22Rv1 (cell line): ENCODE results near the gene GPR156.

ENCODE experiments used
- H3K27ac ChIP-seq: fragments of 450-650 bp; 2 replicates; pipeline ENCODE4 v1.5.1; 2017
- ZFX ChIP-seq: fragments of 450-650 bp; IDR thresholded peaks from 2 replicates; pipeline ENCODE4 v1.6.1; 2017; ENCODE audit warnings: antibody characterized with exemption, borderline replicate concordance
- TF ChIP-seq, protein P1 (sequence below): fragments of 450-650 bp; IDR thresholded peaks from 2 replicates; pipeline ENCODE4 v1.5.1; 2017; ENCODE audit warnings: mild to moderate bottlenecking

GPR156 gene

DNA sequence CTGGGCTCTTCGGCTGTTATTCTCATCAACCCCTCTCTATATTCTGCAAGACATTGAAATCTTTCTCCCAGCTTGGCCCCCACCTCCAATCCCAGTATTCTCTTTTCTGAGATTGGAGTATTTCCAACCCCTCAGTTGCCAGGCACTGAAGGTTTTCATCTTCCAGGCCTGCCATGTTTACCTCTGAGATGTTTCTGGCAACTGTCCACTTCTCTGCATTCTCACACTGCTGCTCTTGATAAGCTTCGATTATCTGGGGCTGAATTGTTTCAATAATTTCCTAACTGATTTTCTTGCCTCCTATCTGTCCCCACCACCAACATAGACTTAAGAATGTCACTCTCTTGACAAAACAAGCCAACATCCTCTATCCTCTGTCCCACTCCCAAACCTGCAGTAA, 1.4 kb upstream of the GPR156 start:
- TF ChIP-seq, protein P1, sequence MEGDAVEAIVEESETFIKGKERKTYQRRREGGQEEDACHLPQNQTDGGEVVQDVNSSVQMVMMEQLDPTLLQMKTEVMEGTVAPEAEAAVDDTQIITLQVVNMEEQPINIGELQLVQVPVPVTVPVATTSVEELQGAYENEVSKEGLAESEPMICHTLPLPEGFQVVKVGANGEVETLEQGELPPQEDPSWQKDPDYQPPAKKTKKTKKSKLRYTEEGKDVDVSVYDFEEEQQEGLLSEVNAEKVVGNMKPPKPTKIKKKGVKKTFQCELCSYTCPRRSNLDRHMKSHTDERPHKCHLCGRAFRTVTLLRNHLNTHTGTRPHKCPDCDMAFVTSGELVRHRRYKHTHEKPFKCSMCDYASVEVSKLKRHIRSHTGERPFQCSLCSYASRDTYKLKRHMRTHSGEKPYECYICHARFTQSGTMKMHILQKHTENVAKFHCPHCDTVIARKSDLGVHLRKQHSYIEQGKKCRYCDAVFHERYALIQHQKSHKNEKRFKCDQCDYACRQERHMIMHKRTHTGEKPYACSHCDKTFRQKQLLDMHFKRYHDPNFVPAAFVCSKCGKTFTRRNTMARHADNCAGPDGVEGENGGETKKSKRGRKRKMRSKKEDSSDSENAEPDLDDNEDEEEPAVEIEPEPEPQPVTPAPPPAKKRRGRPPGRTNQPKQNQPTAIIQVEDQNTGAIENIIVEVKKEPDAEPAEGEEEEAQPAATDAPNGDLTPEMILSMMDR, result no peak
- no peak for TF ChIP-seq ZFX
- H3K27ac ChIP-seq, result no peak overlapping the region

DNA sequence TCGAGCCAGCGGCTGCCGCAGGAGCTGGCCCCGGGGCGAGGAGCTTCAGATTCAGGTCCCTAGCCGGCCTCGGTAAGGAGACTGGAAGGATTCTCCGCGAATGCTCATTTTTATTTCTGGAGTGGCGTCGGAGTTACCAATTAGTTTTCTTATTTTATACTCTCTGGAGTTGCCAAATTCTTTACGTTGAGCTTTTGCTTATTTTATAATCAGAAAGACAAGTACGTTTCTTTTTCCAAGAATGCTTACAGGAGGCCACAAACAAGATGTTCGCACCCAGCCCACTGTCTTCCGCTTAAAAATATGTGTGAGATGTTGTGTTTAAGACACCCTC, 453 bp upstream of the GPR156 start:
- H3K27ac ChIP-seq, result no peak overlapping the region
- TF ChIP-seq, protein P1, result no peak
- TF ChIP-seq ZFX, result no peak

DNA sequence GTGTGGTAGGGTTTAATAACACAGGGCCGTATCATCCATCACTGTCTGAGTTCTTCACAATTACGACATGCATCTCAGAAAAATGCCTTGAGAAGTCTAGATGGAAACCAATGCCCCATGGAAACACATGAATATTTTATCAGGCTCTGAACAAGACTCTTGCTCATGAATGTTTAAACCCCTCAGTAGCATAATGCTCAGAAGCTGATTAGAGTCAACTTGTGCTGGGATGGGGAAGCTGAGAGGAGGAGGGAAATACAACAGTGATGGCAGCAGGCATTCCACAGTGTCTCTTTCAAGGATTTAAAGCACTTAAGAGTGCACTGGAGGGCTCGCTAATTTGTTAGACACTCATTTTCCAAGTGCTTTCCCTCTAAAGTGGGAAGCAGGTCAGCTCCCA, 3.8 kb downstream of the GPR156 start:
- no peak for TF ChIP-seq ZFX
- TF ChIP-seq, protein P1, result no peak
- no peak overlapping the region for H3K27ac ChIP-seq

DNA sequence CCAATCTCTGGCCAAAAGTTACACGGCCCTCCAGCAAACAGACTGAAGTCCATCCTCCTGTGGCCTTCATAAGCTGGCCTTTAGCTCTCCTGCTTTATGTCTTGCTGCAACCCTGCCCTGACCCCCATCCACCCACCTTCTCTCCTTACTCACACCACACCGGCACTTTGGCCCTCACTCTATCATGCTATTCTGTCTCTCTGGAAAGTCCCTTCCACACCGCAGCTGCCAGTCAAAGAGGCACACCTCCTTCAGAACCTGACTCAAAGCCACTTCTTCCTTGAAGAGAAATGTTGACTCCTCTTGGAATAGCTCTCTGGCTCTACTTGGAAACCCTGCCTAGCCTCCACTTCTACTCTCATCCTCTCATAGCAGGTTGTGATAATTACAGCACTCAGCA, 4.5 kb downstream of the GPR156 start:
- no peak overlapping the region for H3K27ac ChIP-seq
- TF ChIP-seq ZFX, result no peak
- TF ChIP-seq, protein P1, result no peak

DNA sequence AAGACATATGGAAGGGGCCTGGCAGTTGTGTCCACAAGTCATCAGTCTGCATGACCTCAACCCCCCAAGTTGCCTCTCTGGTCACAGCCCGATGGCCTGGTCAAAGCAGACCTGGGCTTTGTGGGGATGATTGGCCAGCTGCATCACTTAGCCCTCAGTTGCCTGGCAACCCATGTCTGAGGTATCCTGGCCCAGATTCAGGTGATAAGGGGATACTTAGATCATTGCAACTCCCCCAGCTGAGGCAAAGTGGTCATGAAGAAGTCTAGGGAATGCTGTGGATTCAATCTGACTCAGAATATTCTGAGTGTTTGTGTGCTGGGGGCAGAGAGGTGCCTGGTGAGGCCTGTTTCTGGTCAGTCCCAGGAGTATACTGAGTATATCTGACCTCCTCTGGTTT, 5.0 kb downstream of the GPR156 start:
- no peak overlapping the region for H3K27ac ChIP-seq
- TF ChIP-seq, protein P1, result no peak
- TF ChIP-seq ZFX, result no peak

DNA sequence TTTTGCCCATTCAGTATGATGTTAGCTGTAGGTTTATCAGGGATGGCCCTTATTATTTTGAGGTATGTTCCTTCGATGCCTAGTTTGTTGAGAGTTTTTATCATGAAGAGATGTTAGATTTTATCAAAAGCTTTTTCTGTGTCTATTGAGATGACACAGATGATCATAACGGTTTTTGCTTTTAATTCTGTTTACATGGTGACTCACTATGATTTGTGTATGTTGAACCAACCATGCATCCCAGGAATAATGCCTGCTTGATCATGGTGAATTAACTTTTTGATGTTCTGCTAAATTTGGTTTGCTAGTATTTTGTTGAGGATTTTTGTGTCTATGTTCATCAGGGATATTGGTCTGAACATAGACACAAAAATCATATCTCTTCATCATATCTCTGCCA, 8.3 kb downstream of the GPR156 start:
- TF ChIP-seq ZFX, result no peak
- TF ChIP-seq, protein P1, result no peak
- H3K27ac ChIP-seq, result no peak overlapping the region

DNA sequence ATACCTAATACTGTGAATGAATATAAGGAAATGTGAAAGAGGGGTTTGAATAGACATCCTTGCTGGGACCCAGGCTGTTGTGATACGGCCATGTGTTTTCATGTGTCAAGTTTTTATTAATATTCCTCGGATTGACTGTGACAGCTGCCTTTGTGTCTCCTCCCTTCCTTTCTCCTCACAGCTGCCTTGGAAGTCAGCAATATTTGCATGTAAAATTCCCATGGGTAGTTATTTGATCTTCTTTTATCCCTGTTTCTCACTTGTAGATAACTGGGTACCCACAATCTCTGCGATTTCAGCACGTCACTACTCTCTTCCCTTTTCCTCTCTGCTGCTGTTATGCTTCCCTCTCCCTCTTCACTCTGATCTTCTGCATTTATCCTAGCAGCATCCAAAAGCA, 9.4 kb downstream of the GPR156 start:
- TF ChIP-seq ZFX, result no peak
- TF ChIP-seq, protein P1, result no peak
- no peak overlapping the region for H3K27ac ChIP-seq
